ENCODE measurements around the gene IP6K2.
A peak's percentile ranks its signal among the peaks of the same experiment; 100 is the strongest.
"Not testable (repeated sequence)": the region's sequence is repeated elsewhere in the genome, so short reads cannot be mapped to it uniquely, and the experiment has no call there.

Gene IP6K2

DNA sequence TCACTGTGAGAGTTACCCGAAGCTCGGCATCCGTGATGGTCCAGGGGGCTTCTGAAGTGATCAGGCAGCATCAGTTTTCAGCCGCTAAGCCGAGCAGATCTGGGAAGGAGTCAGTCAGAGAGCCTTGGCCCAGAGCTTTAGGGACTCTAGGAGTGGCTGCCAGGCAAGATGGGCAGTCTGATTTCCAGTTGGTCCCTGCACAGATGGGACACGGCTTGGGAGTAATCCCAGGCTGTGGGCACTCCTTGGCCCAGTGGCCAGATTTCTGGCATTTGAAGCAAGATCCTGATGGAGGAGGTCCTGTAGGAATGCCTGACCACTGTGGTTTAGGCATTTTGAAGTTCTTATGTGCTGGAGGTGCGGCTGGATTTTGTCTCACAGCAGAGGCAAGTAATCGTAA is 10.5 kb upstream of the IP6K2 start:
- no peak for DNase-seq (ENCODE audit: low read depth in 2 of 2)

DNA sequence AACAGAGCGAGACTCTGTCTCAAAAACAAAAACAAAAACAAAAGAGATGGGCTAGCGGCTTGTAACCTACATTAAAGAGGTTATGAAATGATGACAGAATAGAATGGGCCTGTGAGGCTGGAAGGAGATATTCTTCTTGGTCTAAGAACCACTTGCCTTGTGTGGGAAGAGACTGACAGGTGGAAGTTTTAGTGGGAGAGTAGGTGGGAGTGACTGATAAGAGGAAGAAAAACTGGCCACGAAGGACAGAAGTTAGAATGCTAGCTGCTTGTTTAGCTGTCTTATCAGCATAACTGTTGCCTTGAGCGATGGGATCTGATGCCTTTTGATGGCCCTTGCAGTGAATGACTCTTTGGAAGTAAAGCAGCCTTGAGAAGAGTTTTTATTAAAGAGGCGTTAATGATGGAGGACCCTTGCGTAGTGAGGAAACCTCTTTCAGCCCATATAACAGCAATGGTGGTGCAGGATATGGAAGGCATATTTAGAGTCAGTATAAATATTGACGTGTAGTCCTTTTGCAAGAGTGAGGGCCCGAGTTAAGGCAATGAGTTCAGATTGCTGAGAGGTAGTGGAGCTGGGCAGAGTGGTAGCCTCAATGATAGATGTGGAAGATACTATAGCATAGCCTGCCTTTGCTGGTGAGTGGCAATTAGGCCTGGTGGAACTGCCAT is 8.3 kb upstream of the IP6K2 start:
- not testable (repeated sequence) for DNase-seq (ENCODE audit: low read depth in 2 of 2)

DNA sequence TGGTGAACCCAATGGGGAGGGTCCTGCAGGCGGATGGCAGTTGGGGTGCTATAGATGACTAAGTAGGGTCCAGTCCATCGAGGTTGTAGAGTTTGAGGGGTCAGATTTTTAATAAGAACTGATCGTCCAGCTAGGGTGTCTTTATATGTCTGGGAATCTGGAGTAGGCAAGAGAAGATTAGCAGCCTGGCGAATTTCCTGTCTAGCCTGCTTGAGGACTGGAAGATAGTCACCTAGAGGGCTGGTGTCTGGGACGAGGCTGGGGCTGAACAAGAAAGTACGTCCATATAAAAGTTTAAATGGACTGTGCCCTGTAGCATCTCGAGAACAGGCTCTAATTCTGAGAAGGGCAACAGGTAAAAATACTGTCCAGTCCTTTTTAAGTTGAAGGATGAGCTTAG is 6.7 kb upstream of the IP6K2 start:
- DNase-seq (ENCODE audit: low read depth in 2 of 2): no peak

DNA sequence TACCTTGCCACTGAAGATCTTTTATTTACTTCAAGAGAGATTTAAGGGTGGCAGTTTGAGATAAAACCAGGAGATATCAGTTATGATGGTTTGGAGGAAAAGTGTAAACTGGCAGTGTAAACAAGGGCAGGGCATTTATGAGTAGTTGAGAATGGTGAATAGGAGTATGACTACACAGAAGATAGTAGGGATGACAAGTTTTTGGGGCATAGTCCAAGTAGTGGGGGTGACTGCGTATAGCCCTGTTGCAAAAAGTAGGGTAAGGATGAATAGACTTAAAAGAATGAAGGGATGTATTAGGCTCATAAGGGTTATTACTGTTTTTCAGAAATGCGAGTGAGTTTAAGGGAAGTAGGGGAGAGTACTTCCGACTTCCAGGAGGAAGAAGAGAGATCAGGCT is 6.3 kb upstream of the IP6K2 start:
- DNase-seq (ENCODE audit: low read depth in 2 of 2): not testable (repeated sequence)

DNA sequence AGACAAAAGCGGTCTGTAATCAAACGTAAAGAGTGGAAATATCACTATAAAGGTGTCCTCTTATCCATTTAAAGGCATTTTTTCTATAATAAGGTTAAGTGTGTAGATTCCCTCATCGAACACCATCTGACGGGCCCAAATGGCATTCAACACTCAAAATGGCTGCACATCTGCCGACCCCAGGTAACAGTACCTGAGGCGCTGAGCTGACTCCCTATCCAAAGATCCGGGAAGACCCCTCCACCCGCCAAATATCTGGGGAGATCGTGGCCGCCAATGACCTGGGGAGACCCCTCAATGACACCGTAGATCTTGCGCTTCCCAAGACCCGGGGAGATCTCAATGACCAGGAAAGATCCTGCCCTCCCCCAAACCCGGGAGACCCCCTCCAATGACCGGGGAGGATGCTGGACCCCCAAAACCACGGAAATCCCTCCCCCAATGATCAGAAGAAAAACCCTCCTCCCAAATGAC is 476 bp downstream of the IP6K2 start:
- peak in 1 of 2 donors; percentile 6 for DNase-seq (ENCODE audit: low read depth in 2 of 2)

DNA sequence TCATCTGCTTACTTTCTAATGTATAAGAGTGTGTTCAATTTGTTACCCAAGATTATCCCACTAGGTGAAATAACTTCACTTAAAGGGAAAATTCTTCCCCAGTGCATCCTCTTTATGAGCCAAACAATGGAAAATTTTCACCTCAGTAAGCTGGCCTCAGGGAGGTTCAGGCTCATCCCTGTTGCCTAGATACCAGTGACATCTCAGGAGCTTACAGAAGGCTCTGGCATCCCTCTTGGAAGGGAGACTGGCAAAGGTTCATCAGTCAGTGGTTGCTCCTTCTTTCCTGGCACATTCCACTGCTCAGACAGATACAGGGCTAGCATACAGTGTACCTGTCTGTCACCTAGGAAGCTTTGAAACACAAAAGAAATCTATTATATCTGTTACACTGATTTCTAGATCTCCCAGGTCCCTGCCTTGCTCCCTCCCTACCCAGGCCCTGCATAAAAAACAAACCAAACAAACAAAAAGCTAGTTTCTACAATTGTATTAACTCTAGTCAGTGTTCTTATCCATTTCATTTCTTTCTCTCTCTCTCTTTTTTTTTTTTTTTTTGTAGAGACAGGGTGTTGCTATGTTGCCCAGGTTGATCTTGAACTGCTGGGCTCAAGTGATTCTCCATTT is 1.7 kb downstream of the IP6K2 start:
- DNase-seq (ENCODE audit: low read depth in 2 of 2): no peak

DNA sequence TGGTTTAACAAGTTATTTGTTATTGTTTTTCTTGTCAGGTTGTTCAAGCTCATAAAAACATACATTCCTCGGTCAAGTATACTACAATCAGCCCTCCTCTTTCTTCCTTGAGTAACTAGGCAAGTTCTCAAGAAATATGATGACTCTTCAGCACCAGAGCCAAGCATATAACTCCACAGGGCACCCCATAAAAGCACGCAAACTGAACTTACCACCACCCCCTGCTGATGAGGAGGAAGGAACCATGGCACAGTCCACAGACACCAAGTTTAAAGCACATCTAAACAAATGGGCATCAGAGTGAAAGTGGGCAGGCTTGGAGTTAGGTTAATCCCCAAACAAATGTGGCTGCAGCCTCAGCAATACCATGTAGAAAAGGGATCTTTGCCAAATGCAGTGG is 5.3 kb downstream of the IP6K2 start:
- DNase-seq (ENCODE audit: low read depth in 2 of 2): no peak

DNA sequence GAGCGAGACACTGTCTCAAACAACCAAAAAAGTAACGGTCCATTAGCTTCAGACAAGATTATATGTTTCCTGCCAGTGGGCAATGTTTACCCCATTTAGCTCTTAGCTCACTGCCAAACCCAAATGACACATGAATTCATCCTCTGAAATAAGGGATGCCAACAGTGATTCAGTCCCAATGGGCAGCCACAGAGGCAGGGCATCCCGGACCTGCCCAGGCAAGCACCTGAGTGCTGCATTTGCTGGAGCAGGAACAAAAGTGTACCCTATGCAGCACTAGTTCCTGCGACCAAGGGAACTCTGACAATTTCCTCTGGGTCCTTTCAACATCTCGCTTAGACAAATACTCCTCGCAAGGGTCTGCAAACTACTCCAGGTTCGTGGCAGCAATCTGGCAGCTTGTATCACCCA is 8.0 kb downstream of the IP6K2 start:
- DNase-seq (ENCODE audit: low read depth in 2 of 2): no peak

DNA sequence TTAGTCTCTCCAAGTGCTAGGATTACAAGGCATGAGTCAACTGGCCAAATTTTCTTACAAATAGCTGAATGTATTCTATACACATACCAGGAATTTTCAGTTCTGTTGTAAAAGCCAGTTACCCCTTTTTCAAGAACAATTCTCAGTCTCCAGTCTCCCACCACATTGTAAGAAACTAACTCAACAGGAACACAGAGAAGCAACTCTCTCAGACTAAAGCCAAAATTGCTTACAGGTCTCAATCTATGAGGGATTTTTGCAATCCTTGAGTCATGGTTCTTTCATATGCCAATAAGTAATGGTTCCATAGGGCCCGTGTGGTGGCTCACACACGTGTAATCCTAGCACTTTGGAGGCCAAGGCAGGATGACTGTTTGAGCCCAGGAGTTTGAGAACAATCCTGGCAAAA is 8.5 kb downstream of the IP6K2 start:
- no peak for DNase-seq (ENCODE audit: low read depth in 2 of 2)

DNA sequence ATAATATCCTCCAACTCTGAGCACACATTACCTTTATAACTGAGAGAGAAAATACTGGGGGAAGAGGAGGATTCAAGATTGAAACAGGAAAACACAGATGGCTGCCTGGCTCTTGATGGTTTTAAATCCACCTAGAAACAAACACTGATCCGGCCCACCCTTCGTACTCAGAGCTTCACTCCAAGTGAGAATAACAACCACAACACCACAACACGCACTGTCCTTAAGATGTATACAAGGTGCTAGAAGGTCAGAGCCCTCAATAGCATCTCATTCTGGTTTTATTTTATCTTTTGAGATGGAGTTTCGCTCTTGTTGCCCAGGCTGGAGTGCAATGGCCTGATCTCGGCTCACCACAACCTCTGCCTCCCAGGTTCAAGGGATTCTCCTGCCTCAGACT is 9.9 kb downstream of the IP6K2 start:
- DNase-seq (ENCODE audit: low read depth in 2 of 2): no peak

DNA sequence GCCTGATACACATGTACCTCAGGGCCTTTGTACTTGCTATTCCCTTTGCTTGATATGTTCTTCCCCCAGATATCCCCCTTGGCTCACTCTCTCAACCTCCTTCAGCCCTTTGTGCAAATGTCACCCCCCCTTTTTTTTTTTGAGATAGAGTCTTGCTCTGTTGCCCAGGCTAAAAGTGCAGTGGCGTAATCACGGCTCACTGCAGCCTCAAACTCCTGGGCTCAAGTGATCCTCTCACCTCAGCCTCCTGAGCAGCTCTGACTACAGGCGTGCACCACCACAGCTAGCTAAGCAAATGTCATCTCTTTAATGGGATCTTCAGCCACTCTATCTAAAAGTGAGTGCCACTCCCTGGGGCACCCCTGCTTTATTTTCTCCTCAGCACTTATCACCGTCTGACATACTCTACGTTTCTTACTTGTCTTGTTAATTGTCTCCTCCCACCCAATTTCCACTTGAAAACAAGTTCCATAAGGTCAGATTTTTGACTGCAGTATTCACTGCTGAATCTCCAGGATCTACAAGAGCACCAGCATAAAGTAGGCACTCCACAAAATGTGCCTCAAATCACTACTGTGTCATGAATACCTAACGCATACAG is 14.6 kb downstream of the IP6K2 start:
- no peak for DNase-seq (ENCODE audit: low read depth in 2 of 2)

DNA sequence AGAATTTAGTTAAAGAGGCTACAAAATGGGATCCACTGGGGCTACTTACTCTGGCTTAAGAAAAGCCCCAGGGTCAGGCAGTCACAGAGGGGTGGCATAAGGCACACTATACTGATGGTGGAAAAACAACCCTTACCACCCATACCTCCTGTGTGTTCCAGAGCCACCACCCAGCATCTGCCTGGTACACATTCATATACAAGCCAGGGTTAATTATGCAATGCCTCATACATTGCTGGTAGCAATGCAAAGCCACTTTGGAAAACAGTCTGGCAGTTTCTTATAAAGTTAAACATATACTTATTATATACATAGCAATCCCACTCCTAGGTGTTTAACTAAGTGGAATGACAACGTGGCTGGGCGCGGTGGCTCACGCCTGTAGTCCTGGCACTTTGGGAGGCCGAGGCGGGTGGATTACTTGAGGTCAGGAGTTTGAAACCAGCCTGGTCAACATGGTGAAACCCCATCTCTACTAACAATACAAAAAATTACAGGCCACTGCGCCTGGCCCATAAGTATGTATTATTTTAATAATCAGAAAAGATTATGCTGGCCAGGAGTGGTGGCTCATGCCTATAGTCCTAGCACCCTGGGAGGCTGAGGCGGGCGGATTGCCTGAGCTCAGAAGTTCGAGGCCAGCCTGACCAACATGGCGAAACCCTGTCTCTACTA is 16.2 kb downstream of the IP6K2 start:
- DNase-seq (ENCODE audit: low read depth in 2 of 2): no peak

DNA sequence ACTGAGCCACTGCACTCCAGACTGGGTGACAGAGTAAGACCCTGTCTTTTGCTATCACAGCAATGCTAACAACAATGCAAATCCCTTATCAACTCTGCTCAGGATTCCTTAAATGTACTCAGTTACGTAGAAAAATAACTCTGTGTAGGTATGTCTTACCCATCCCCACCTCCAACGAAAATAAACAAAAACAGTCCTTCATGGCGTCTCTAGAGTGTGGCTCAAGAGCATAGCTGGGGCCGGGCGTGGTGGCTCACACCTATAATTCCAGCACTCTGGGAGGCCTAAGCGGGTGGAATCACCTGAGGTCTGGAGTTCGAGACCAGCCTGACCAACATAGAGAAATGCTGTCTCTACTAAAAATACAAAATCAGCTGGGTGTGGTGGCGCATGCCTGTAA is 18.1 kb downstream of the IP6K2 start:
- no peak for DNase-seq (ENCODE audit: low read depth in 2 of 2)

DNA sequence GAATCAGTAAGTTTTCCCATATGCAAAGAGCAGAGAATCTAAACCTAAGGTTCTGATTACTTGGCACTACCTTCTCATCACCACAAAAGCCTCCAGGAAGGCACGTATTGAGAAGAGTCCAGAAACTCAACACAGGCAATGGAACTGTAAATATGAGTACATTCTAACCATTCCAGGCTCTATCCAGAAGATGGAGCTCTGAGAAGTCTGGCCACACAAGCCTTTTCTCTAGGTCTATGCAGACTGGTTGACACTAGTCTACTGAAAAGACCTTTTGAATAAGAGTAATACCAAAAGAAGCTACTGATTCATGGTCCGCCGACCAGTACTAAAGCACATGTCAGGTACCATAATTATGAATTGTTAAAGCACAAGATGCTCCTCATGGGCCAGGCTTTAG is 19.1 kb downstream of the IP6K2 start:
- no peak for DNase-seq (ENCODE audit: low read depth in 2 of 2)

DNA sequence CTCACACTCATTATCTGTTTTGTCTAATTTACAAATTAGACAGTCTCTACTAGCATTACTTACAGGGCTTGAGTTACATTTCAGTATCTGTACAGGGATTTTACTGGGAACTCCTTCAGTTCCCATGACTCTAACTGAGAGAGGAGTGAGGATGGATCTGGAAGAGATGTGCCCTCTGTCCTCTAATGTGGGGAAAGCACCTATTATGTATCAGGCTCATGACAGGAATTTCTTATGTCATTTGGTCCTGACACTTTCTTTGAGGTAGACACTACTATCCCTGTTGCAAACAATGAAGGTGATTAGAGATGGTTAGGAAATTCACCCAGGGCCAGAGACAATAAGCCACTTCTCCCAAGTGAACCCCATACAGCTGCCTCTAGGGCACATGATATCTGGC is 20.4 kb downstream of the IP6K2 start:
- DNase-seq (ENCODE audit: low read depth in 2 of 2): no peak

DNA sequence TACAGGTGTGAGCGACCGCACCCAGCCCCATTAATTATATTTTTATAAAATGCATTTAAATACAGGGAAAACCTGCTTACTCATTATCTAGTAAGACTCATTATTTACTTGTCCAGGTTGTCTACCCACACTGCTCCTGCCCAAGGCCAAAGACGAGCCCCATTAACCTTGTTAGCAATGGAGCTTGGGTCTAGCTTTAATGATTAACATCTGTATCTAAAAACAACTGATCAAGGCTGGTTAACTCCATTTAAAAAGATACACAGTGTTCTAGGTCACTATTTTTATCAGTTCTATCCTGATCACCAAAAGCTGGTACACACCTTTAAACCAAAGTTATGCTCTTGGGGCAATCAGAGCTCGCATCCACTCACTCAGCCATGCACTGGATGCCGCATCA is 20.9 kb downstream of the IP6K2 start:
- DNase-seq (ENCODE audit: low read depth in 2 of 2): no peak

DNA sequence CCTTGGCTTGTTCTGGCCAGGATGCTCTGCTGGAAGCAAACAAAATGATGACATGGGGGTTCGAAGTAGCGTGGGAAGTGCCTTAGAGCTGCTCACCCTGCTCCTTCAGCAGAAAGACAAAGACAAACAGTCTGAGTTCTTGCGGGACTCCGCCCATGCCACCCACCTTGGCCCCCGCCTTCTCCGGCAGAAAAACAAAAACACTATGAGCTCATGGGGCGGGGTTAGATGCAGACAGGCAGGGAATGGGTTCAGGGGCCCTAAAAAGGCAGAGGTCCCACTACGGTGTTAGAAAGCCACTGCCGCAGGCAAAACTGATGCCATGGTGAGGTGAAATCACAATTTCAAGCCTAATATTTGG is 21.6 kb downstream of the IP6K2 start:
- no peak for DNase-seq (ENCODE audit: low read depth in 2 of 2)

DNA sequence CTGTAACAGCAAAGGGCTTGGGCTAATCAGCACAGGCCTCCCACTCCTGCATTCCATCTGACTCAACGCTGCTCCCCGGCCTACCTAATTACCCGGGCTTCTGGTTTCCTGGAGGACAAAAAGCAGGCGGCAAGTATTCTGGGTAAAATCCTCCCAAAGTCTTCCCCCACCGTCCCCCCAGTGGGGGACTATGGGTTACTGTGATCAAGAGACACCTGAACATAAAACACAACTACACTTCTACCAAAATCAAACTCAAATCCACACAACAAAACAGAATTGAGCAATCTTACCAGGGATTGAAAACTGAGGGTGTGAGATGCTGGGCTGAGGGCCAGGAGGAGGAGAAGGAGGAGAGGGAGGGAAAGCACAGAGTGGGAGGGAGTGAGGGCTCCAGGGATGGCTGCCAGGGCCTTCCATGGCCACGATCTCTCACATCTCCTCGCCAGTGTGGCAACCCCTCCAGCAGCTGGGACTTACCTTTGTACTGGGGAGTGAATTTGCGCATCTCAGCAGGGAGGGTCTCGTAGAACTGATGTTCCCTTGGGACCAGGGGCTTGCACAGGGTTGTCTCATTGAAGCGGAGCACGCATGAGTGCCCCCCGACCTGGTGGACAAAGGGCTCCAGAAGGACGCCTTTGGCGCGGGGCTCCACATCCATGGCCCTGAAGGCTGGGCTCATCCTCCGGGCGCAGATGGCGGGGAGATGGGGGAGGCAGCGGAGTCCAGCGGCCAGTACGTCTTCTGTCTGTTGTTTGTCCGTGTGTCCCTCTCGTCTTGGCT is 22.2 kb downstream of the IP6K2 start:
- no peak for DNase-seq (ENCODE audit: low read depth in 2 of 2)

DNA sequence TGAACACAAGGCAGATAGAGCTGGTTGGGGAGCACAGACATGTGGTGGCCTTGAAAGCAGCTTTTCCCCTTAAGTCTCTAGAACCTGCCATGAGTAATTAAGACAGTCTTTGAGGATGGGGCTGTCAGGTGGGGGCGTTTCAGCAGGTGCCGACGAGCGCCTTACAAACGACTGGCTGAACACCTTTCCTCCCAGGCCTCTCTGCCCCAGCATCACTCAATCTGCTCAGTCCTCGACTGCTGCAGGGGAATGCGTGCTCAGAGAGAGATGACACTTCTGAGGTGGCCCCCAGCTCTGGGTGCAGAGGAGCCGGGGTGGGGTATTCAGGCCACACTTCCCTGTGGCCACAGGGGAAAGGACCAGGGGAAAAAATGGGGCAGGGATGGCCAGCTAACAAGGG is 23.2 kb downstream of the IP6K2 start:
- no peak for DNase-seq (ENCODE audit: low read depth in 2 of 2)

DNA sequence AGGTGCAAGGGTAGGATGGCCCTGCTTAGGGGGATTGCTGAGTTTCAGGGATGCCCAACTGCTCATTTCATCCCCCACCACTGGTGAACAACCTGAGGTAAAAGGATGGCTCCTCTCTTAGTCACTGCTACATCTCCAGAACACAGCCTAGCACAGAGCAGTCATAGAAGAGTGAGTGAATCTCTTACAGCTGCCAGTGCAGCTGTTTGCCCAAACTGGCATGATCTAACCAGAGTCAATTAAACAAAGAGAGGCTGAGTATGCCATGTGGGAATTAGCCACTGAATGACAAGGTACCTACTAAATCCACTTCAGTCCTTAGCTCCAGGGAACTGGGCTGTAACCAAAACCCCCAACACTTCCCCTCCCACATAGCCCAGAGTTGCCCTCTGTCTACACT is 24.5 kb downstream of the IP6K2 start:
- DNase-seq (ENCODE audit: low read depth in 2 of 2): no peak

DNA sequence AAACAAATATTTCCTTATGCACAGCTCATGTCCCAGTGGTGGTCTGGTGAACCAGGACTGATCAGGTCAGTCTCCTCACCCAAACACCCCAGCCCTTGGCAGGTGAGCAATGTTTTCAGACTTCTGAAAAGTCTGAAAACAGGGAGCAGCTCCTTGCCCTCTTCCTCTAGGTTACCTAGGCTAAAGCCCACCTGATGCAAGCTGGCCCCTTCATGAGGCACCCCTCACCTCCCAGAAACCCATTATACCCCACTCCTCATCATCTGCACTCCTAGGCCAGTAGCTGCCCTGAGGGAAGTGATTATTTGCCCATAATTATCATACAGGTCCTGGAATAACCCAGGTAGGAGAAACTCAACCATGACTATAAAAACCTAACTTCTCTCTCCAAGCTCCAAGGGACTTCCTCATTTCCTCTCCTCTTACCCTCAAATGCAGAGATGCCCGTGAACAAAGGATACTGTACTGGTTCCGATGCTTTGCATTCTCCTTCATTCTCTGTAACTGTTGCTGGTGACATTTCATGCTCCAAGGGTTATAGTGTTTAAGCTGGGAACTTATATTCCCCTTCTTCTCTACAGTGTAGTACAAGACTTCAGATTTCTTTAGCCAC is 26.1 kb downstream of the IP6K2 start:
- no peak for DNase-seq (ENCODE audit: low read depth in 2 of 2)

DNA sequence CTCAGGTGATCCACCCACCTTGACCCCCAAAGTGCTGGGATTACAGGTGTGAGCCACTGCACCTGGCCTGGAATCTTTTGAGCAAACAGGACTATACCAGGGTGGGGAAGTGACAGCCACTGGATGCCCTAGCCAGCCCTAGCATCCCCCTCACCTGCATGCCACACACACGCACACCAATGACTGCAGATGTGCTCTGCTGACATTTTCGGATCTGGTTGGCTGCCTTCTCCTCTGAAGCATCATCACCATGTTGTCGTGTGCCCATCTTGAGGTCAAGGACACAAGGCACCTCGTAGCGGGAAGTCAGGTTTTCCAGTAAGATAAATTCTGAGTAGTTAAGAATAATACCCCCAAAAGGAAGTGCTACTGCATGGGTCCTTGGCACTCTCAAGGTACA is 27.6 kb downstream of the IP6K2 start:
- no peak for DNase-seq (ENCODE audit: low read depth in 2 of 2)

Measured in stimulated activated CD8-positive, alpha-beta memory T cell treated with anti-CD3 and anti-CD28 coated beads, Interleukin-15, amount 100 ng/mL, for 4 hours (primary cell).